HG02970 (cell line): ENCODE data around the gene RPS10.
"Not testable (repeated sequence)": the region's sequence is repeated elsewhere in the genome, so short reads cannot be mapped to it uniquely, and the experiment has no call there.

Experiments used
- ATAC-seq: cut with Tn5 transposase; IDR thresholded peaks from one replicate; pipeline ENCODE4 v1.9.1; 2021; ENCODE audit warnings: mild to moderate bottlenecking, moderate library complexity, moderate number of reproducible peaks; ENCODE audit not compliant: unreplicated experiment, low FRiP score

RPS10 gene

DNA sequence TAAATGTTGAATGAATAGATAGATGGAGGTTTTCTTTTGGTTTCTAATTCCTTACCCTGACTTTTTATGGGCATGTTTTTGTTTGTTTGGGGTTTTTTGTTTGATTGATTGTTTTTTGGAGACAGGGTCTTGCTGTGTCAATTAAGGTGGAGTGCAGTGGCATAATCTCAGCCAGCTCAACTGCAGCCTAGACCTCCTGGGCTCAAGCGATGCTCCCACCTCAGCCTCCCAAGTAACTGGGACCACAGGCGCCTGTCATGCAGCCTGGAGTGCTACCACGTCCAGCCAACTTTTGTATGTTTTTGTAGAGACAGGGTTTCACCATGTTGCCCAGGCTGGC is 31.9 kb downstream of the RPS10 start:
- no peak for ATAC-seq

DNA sequence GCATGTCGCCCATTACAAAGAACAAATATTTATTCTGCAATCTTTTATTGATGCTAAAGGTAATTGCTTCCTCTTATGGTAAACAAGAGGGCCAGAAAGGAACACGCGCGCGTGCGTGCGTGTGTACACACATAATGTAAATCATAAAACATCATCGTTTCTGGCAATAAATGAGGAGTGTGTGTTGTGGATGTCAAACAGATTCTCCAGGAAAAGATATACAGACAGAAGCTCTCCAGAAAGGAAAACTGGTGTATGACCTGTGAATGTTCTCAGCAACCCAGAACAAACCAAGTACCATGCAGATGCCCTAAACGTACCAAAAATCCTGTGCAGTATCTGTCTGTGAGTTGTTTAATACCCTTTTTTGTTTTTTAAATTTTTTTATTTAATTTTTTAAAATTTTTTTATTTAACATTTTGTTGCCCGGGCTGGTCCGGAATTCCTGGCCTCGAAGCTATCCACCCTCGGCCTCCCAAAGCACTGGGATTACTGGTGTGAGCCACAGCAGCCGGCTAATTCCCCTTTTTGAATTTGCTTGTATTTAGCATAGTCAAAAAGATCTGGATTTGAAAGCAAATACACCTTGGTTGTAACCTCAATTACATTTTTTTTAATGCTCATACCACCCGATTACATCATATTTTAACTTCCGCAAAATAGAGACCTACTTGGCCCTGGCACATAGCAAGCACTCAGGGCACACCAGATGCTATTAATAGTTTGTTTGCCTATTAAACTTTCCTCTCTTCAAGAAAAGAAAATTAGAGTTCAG is 32.5 kb downstream of the RPS10 start:
- no peak for ATAC-seq

DNA sequence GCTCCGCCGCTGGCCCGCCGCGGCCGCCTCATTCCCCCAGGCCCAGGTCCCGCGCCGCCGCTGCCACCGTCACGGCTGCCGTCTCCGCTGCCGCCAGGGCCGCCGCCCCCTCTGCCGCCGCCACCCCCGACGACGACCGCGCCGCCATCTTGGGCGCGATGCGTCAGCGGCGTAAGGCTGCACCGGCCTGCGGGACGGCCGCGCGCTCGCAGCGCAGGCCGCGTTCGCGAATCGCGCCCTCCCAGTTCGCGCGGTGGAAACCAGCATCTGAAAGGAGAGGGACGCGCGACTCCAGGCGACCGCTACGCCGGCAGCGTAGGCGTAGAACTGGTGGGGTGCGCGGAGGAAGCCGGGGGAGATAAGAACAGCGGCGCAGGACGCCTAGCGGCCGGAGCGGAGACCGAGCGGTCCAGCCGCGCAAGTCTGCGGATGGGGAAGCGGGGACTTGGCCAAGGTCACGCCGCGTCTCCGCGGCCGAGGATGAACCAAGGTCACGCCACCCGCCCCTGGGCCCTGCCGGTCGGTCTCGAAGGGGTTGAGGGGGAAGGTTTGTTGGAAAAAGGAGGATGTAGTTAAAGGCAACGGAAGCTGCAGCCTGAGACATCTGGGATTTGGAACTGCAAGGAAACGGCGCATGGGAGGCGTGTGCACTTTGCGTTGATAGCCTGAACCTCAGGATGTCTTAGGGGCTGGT is 33.2 kb downstream of the RPS10 start, which contains the start of gene NUDT3:
Gene NUDT3, minus strand, starts transcription at position 173 of the 694 bp plus-strand sequence. CDS start 307 bp downstream, outside the sequence.
- ATAC-seq = peak; percentile 86

DNA sequence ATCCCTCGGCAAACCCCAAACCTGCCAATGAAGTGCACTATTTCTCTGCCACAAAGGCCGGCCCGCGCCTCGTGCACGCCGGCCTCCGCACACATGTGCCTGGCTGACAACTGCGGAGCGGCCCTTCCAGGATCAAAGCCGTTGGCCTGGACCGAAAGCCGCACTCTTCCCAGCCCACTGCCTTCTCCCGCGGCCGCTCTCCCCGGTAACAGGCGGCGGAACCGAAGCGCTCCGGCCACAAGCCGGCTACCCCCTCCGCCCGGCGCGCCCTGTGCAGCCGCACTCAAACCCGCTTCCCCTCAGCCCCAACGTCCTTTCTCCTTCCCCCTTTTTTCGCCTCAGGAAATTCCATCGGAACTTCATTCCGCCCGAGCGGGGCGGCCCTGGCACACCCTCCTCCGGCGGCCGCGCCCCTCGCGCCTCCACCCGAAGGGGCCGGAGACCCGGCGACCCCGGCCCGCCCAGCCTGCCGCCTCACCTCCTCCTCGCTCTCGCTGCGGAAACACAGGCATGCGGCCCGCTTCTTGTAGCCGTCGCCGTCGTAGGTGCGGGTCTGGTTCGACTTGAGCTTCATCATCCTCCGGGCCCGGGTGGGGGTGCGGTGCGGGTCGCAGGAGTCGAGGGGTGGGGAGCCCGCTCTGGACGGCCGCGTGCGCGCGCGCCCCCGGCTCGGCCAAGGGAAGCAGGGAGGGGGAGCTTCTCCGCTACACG is 33.9 kb downstream of the RPS10 start:
- ATAC-seq = peak; percentile 40

DNA sequence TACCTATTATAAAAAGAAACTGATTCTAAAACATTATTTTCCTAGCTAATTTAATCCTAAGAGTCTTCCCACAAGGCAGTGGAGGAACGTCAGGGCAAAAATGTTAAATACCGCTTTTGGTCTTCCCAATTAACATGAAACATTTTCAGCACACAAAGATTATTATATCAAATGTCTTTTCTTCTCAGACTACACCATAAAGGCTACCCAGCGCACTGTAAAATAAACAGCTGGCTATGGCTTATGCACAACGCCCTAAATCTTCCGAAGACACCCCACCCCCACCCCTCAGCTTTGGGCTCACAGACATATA is 34.4 kb downstream of the RPS10 start:
- ATAC-seq = no peak

DNA sequence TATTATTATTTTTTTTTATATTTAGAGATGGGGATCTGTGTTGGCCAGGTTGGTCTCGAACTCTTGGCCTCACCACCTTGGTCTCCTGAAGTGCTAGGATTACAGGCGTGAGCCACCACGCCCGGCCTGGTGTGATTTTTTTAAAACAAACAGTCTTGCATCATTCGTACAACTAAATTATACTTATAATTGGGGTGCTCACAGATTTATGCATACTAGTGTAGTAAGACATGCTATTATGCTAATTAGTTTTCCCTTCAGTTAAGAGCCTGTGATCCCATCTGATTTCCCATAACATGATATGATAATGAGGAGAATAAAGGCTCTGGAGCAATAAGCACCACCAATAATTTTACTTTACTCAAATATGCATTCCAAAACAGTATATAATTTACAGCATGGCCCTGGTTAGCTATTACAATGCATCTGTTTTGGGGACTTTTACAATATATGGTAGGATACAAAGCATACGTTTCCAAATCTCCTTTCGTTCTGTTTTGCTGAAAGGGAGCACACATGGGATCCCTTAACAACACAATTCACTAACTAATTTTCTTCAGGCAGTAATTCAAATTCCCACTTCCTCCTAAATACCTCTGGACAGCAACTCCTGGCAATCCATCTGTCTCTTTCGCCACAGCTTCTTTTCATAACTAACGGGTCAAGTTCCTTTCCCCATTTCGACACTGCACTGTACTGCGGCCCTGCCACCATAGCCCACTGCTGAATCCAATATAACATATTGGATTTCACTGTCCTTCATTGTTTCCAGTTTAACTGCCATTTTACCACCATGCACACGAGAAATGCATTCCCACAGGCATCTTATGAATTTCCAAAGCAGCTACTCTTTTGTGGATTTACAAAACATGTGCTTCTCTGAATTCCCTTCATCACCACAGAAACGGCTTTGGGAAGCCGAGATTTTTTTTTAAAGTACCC is 35.1 kb downstream of the RPS10 start:
- no peak for ATAC-seq

DNA sequence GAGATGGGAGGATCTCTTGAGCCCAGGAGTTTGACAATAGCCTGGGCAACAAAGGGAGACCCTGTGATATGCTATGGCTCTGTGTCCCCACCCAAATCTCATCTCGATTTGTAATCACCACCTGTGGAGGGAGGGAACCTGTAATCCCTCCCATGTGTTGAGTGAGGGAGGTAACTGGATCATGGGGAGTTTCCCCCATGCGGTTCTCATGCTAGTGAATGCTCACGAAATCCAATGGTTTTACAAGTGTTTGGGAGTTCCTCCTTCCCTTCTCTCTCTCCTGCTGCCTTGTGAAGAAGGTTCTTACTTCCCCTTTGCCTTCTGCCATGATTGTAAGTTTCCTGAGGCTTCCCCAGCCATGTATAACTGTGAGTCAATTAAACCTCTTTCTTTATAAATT is 36.8 kb downstream of the RPS10 start:
- ATAC-seq = no peak

DNA sequence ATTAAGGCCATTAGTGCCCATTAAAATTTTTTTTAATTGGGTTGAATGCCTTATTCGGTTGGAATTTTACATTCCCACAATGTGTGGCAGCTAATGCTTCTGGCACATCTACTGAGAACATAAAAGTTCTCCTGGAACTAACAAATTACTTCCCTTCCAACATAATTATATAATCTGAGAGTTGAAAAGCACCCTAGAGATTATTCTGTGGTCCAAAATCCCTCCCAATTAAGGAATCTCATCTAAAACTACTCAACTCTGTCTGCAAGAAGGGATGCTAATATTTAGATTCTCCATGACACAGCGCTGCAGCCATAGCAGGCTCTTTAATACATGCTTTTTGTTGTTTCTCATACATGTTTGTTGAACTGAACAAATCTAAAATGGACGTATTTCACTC is 37.4 kb downstream of the RPS10 start:
- ATAC-seq = no peak

DNA sequence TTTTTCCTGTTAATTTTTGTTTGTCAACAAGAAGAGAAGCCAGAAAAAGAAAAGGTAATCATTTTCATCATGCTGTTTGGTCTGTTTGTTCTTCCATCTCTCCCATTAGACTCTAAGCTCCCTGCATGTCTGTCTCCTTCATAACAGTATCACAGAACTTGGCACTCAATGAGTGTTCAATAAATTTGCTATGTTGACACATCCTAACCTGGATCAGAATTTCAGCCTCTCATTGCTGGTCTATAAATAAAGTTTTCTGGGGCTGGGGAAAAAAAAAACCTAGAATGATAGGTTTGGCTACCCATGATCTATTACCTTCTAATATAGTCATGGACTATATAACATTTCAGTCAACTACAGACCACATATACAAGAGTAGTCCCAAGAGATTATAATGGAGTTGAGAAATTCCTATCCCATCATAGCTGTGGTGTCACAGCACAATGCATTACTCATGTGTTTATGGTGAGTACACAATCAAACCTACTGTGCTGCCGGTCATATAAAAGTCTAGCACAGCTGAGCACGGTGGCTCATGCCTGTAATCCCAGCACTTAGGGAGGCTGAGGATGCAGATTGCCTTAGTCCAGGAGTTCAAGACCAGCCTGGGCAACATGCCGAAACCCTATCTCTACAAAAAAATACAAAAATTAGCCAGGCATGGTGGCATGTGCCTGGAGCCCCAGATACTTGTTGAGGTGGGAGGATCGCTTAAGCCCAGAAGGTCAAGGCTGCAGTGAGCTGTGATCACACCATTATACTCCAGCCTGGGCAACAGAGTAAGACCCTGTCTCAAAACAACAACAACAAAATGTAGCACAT is 39.3 kb downstream of the RPS10 start:
- no peak for ATAC-seq

DNA sequence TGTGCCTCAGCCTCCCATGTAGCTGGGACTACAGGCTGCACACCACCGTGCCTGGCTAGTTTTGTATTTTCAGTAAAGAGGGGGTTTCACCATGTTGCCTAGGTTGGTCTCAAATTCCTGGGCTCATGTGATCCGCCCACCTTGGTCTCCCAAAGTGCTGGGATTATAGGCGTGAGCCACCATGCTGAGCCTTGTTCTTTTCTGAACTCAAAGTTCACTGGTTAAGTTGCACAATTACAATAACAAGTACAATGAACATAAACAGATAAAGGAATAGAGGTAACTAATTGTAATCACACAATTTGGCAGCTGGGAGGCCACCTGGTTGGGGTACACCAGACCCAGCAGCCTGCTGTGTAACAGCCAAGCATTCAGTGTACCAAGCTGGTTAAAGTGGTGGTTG is 40.1 kb downstream of the RPS10 start:
- ATAC-seq = no peak

DNA sequence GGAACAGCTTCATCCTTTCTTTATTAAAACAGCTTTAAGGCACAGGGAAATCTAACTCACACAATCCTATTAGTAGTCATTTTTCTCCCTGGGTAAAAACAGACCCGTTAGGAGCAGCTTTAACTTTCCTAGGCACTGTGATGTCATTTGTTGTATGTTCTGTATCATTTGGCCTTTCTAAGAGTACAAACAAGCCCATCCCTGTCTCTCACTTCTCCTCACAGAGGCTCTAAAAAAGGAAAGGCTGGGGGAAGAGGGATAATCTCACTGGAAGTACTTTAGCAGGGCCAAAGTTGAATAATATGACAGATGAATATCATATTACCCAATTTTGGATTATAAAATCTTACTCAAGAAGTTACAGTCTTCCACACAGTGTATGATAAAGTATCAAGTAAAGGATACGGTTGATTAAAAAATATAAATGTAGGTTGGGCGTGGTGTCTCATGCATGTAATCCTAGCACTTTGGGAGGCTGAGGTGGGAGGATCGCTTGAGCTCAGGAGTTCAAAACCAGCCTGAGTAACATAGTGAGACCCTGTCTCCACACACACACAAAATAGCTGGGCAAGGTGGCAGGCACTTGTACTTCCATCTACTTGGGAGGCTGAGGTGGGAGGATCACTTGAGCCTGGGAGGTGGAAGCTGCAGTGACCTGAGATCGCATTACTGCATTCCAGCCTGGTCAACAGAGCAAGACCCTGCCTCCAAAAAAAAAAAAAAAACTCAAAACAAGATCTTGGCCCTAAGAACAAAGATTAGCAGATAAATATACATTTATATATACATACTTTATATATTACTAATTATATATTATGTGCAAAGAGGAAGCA is 41.3 kb downstream of the RPS10 start:
- no peak for ATAC-seq

DNA sequence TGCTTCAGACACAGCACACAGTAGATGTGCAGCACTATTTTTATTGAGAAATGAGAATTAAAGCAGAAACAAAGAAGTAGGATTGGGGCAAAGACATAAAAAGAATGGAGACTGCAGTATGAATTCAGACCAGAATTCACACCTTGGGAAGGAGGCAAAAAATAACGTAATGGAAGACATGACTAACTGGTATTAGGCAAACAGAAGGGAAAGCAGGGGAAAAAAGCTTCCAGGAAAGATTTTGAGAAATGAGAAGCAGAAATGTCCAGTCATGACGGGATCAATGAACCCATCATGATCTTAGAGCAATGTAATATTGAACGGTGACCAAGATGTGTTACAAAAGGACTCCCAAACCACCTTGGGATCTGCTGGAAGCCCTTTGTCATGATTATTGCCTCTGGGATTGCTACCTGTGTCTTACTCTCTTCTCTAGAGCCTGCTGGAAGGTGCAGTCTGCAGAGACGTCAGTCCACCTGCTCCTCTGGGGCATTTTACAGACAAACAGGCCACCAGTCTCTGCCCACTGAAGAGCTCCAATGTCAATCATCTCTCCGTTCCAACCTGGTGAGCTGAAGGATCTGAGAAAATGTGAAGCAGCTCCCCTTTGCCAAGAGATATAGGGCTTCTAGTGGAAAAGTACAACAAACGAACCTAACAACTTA is 42.1 kb downstream of the RPS10 start:
- no peak for ATAC-seq

DNA sequence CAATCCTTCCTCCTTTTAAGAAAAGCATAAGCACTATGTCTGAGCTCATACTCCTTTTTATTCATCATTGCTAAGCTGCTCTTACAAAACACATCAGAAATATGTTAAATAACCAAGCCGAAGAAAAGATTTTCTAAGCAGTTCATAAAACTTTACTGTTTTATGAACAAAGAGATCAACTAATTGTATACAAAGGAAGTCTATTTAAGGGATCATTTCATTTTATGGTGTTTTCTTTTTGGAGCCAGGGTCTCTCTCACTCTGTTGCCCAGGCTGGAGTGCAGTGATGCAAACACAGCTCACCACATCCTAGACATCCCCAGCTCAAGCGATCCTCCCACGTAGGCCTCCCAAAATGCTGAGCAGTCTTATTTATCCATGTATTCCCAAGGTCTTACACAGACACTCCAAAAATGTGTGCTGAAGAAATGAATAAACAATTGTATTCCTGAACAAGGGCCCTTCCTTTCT is 42.7 kb downstream of the RPS10 start:
- no peak for ATAC-seq

DNA sequence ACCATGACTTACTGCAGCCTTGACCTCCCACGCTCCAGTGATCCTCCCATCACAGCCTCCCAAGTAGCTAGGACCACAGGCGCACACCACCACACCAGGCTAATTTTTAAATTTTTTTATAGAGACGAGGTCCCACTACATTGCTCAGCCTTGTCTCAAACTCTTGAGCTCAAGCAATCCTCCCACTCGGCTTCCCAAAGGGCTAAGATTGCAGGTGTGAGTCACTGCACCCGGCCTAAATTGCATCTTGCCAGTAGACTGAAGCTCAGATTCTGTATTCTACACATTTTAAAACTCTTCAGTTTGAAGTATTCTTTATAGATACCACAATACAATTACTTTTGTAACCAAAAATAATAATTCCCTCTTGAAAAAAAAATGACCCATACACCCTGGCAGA is 44.8 kb downstream of the RPS10 start:
- ATAC-seq = no peak

DNA sequence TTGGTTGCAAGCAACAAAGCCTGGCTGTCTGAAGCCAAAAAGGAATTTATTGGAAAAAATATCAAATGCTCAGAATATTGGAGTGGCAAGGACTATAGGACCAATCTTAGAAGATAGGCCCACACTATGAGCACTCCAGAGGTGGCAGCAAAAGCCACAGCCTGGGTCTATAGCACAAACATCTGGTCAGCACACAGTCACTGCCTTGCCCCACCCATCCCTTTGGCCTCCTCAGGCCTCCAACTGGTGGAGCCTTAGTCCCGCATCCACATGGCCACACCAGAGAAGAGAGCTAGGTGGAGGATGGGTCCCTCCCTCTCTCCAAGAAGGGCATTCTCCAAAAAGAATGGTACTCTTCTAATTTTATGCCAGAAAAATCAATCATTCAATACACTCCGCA is 47.4 kb downstream of the RPS10 start:
- ATAC-seq = no peak

DNA sequence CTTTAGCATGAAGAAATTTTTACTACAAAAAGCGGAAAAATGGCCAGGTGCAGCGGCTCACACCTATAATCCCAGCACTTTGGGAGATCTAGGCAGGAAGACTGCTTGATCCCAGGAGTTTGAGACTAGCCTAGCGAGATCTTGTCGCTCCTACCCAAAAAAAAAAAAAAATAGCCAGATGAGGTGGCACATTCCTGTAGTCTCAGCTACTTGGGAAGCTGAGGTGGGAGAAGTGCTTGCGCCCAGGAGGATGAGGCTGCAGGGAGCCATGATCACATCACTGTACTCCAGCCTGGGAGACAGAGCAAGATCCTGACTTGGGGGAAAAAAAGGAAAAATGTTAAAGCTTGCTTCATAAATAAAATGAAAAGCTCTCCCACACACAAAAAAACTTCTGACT is 47.9 kb downstream of the RPS10 start:
- no peak for ATAC-seq

DNA sequence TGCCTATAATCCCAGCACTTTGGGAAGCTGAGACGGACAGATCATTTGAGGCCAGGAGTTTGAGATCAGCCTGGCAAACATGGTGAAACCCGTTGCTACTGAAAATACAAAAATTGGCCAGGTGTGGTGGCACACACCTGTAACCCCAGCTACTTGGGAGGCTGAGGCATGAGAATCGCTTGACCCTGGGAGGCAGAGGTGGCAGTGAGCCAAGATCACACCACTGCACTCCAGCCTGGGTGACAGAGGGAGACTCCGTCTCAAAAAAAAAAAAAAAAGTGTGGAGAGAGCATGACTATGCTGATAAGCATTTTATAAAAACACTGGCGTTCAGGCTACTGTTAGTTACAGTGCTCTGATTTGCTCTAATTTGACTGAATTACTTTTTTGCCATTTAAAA is 48.3 kb downstream of the RPS10 start:
- ATAC-seq = not testable (repeated sequence)

DNA sequence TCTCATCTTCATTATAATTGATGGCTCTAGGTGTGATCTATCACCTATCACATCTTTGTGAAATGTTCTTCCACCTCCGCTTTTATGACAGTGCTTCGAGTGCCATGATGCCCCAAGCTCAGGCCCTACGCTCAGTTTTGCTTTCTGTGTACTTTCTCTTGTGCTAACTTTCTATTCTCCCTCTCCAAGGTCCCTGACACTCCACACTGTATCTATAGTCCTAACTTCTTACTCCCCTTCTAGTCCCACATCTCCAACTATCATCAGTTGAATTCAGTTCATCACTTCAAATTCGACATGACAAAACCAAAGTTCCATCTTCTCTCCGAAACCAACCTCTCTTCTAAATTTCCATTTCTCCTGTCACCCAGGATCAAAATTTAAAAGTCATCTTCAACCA is 50.0 kb downstream of the RPS10 start:
- no peak for ATAC-seq
